WI38 (cell line): ENCODE results near the gene AP4B1.

Experiments used
- H3K4me3 ChIP-seq: 2 replicates; pipeline ENCODE4 v1.5.1; 2011; ENCODE audit warnings: low read depth, mild to moderate bottlenecking, control low read depth, low read length
- TF ChIP-seq, protein P1 (sequence below): IDR thresholded peaks from 2 replicates; pipeline ENCODE4 v1.5.1; 2012; ENCODE audit warnings: low read depth, mild to moderate bottlenecking, control low read depth, low read length

The AP4B1 gene

GRCh38 chr1:113891631-113892220 is 12.9 kb downstream of the AP4B1 start:
- TF ChIP-seq, protein P1, sequence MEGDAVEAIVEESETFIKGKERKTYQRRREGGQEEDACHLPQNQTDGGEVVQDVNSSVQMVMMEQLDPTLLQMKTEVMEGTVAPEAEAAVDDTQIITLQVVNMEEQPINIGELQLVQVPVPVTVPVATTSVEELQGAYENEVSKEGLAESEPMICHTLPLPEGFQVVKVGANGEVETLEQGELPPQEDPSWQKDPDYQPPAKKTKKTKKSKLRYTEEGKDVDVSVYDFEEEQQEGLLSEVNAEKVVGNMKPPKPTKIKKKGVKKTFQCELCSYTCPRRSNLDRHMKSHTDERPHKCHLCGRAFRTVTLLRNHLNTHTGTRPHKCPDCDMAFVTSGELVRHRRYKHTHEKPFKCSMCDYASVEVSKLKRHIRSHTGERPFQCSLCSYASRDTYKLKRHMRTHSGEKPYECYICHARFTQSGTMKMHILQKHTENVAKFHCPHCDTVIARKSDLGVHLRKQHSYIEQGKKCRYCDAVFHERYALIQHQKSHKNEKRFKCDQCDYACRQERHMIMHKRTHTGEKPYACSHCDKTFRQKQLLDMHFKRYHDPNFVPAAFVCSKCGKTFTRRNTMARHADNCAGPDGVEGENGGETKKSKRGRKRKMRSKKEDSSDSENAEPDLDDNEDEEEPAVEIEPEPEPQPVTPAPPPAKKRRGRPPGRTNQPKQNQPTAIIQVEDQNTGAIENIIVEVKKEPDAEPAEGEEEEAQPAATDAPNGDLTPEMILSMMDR, result no peak
- no peak overlapping the region for H3K4me3 ChIP-seq

DNA sequence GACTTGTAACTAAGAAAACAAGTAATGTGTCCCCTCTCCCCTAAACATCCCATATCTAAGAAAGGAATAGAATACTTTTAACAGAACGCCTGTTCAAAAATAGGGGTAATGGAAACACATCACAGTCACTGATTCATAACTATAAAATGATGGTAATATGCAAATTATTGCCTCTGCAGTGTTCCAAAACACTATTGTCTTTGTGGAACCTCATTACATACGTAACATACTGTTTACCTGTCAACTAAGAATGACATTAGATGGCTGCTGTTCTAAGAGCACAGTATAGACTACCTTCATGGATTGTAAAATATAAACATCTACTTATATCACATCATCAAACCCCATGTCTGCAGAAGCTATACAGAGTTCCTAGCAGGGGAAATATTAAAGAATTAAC is 13.8 kb downstream of the AP4B1 start:
- no peak overlapping the region for H3K4me3 ChIP-seq
- TF ChIP-seq, protein P1, result no peak

- TF ChIP-seq, protein P1, result no peak
- H3K4me3 ChIP-seq, result no peak within 1 kb of the TSS
Observed at GRCh38 chr1:113887402-113888175, 17.0 kb downstream of the AP4B1 start, which contains the start of gene BCL2L15. TSS of gene BCL2L15 (minus strand) at chr1:113887581. CDS start at chr1:113887375, 206 bp downstream.

DNA sequence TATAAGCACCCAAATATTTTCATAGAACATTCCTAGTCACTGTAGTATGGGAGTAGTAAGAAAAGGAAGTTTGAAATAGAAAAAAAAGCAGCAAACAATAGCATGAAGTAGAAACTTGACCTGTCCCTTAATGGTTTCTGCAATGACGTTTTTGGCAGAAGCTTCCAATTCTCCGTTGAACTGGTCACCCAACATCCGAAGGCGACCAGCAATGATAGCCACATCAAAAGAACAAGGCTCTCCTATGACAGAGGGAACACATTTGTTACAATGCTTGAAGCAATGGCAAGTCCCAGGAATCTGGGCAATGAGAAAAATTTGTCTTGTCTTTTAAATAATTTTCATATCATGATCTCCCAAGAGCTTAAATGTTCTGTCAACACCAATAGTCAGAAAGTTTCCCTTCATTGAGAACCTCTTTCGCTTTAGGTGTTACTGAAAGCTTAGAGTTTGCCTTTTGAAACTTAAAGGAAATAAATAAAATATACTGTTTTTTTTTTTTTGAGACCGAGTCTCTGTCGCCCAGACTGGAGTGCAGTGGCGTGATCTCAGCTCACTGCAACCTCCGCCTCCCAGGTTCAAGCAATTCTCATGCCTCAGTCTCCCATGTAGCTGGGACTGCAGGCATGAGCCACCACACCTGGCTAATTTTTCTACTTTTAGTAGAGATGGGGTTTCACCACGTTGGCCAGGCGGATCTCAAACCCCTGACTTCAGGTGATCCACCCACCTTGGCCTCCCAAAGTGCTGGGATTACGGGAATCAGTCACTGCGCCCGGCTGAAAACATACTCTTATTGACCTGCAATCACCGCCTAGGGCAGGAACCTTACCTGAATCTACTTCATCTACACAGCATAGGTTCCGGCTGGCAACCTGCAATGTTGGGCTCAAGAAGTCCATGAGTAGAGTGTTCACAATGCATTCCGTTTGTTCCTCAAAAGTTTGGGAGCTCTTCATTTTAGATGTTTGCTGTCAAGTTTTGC is 17.9 kb downstream of the AP4B1 start:
- no peak overlapping the region for H3K4me3 ChIP-seq
- TF ChIP-seq, protein P1, result no peak

- H3K4me3 ChIP-seq, result no peak overlapping the region
- TF ChIP-seq, protein P1, result no peak
Observed at GRCh38 chr1:113881661-113882060, 22.9 kb downstream of the AP4B1 start.

DNA sequence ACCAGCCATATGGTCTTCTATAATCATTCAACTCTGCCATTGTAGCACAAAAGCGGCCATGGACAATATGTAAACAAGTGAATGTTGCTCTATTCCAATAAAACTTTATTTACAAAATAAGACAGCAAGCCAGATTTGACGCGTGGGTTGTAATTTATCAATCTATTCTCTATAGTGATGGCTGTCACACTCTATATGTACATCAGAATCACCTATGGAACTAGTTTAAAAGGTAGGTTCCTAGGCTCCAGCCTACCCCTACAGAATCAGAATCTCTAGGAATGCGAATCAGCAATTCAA is 24.9 kb downstream of the AP4B1 start:
- TF ChIP-seq, protein P1, result no peak
- H3K4me3 ChIP-seq, result no peak overlapping the region
